ENCODE measurements around the gene TDP2.
"Not testable (repeated sequence)": the region's sequence is repeated elsewhere in the genome, so short reads cannot be mapped to it uniquely, and the experiment has no call there.

The TDP2 gene

DNA sequence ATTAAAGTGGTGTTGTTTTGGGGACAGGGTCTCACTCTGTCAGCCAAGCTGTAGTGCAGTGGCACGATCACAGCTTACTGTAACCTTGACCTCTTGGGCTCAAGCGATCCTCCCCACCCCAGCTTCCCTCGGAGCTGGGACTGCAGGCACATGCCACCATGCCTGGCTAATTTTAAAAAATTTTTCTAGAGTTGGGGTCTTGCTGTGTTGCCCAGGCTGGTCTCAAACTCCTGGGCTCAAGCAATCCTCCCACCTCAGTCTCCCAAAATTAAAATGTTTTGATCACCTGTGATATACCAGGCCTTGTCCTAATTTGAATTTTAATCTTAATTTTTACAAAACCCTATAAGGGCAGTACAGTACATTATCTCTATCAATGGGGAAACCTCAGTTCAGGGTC lies 25.7 kb upstream of the TDP2 start:
- in situ Hi-C loops (cut with HindIII; ENCODE audit: low pct_unique_long_range_greater_than_20kb, low sequenced_read_pairs), result no loop called here
- DNase-seq (ENCODE audit: low read depth in 1 of 2, low spot score in 1 of 2), result no peak
- no peak for TF ChIP-seq JUND (IDR thresholded peaks at IDR 0.05; ENCODE audit: low read depth)

DNA sequence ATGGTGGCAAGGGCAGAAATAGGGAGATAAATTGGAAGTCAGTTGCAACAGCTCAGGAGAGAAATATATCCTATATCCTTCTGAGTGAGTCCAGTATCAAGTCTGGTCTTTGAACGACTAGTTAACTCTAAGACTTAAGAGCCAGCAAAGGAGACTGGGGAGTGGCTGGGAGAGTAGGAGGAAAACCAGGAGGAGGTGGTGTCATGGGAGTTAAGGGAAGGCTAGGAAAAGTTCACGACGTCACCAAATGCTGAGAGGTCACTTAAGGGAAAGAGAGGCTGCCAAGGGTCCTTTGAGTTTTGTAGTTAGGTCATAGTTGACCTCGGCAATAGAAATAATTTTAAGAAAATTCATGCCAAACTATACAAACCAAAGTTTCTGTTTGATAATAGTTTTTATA lies 25.3 kb upstream of the TDP2 start:
- TF ChIP-seq JUND (IDR thresholded peaks at IDR 0.05; ENCODE audit: low read depth), result no peak
- DNase-seq (ENCODE audit: low read depth in 1 of 2, low spot score in 1 of 2), result no peak
- in situ Hi-C loops (cut with HindIII; ENCODE audit: low pct_unique_long_range_greater_than_20kb, low sequenced_read_pairs), result no loop called here

DNA sequence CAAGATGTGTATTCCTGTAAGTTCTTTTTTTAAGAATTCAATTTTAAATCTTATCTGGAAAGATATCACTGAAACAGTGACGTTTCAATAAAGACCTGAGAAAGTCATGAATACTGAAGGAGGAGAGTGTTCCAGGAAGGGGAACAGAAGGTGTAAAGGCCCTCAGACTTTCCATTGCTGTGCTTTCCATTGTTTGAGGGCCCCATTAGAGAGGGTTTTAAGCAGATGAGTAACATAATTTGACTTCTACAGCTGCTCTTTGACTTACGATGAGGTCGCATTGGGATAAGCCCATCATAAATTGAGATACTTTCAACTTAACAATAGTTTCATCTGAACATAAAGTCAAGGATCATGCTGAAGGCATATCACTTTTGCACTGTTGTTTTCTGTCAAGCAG lies 24.9 kb upstream of the TDP2 start:
- no peak for TF ChIP-seq JUND (IDR thresholded peaks at IDR 0.05; ENCODE audit: low read depth)
- in situ Hi-C loops (cut with HindIII; ENCODE audit: low pct_unique_long_range_greater_than_20kb, low sequenced_read_pairs), result no loop called here
- DNase-seq (ENCODE audit: low read depth in 1 of 2, low spot score in 1 of 2), result no peak

DNA sequence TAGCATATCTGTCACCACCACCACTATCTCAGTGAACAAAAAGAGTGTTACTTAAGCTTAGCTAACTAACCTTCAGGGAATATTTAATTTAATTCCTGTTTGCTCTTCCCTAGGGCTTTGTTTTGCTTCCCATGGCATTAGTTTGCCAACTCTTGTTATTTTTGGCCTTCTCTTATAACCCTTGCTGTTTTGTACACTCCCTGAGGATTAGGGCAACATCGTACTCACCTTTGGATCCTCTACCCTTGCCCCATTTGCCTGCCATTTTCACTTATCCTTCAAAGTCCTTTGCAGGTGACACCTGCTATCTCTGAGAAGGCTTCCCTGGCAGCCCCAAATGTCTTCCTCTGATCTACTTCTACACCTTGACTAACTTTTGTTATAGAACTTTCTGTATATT lies 23.9 kb upstream of the TDP2 start:
- in situ Hi-C loops (cut with HindIII; ENCODE audit: low pct_unique_long_range_greater_than_20kb, low sequenced_read_pairs), result no loop called here
- DNase-seq (ENCODE audit: low read depth in 1 of 2, low spot score in 1 of 2), result peak in 1 of 2 experiments; percentile 74
- TF ChIP-seq JUND (IDR thresholded peaks at IDR 0.05; ENCODE audit: low read depth), result no peak

DNA sequence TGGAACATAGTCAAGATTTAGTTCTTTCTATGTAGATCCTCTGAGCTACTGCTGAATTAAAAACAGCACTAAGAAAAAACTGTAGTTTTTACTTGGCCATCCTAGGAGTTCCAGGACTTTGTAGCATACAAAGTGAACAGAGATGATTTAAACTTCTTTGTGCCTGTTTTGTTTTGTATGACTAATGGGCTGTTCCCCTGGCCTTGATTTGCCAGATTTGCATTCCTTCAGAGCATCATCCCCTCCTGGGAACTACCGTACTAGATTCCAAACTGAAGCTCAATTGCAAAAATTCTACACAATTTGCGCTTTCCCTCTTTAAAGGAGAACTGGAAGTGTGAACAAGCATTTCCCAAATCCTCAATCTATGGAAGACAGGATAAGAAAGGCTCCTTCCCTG lies 23.3 kb upstream of the TDP2 start:
- in situ Hi-C loops (cut with HindIII; ENCODE audit: low pct_unique_long_range_greater_than_20kb, low sequenced_read_pairs), result no loop called here
- TF ChIP-seq JUND (IDR thresholded peaks at IDR 0.05; ENCODE audit: low read depth), result no peak
- no peak for DNase-seq (ENCODE audit: low read depth in 1 of 2, low spot score in 1 of 2)

DNA sequence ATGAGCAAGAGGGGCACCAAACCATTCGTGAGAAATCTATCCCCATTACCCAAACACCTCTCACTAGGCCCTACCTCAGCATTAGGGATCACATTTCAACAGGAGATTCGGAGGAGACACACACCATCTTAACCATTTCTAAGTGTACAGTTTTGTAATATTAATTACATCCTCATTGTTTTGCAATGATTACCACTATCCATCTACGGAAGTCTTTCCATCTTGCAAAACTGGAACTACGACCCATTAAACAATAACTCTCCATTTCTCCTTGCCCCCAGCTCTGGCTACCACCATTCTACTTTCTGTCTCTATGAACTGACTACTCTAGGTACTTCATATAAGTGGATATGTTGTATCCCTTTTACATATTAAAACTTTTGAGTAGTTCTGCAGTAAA lies 20.2 kb upstream of the TDP2 start:
- no peak for DNase-seq (ENCODE audit: low read depth in 1 of 2, low spot score in 1 of 2)
- in situ Hi-C loops (cut with HindIII; ENCODE audit: low pct_unique_long_range_greater_than_20kb, low sequenced_read_pairs), result no loop called here
- TF ChIP-seq JUND (IDR thresholded peaks at IDR 0.05; ENCODE audit: low read depth), result no peak

DNA sequence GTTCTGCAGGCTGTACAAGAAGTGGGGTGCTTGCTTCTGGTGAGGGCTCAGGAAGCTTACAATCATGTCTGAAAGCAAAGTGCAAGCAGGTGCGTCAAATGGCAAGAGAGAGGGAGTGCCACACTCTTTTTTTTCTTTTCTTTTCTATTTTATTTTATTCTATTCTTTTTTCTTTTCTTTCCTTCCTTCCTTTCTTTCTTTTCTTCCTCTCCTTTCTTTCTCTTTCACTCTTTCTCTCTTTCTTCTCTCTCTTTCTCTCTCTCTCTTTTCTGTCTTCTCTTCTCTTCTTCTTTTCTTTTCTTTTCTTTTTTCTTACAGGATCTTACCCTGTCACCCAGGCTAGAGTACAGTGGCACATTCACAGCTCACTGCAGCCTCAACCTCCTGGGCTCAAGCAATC lies 19.7 kb upstream of the TDP2 start:
- DNase-seq (ENCODE audit: low read depth in 1 of 2, low spot score in 1 of 2), result no peak
- in situ Hi-C loops (cut with HindIII; ENCODE audit: low pct_unique_long_range_greater_than_20kb, low sequenced_read_pairs), result no loop called here

DNA sequence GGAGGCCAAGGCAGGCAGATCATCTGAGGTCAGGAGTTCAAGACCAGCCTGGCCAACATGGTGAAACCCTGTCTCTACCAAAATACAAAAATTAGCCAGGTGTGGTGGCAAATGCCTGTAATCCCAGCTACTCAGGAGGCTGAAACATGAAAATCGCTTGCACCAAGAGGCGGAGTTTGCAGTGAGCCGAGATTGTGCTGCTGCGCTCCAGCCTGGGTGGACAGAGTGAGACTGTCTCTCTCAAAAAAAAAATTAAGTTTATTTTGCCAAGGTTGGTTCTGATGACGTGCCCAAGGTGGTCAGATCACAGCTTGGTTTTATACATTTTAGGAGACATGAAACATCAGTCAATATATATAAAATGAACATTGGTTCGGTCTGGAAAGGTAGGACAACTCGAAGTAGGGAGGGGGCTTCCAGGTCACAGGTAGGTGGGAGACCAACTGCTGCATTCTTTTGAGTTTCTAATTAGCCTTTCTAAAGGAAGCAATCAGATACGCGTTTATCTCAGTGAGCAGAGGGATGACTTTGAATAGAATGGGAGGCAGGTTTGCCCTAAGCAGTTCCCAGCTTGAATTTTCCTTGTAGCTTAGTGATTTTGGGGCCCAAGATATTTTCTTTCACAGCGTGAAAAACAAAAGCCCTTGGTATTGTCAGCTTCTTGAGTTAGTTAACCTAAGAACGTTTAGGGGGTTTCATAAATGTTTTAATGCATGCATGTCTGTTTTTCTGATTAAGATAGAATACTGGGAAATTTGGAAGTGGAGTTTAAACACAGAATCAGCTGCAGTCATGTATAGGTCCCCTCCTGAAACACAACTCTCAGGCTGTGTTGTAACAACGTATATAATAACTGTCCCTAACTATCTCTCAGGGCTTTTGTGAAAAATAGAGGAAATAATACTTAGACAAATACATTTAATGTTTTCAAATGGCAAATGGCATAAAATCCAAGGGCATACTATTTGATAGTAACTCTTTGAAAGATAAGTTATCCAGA lies 16.9 kb upstream of the TDP2 start:
- in situ Hi-C loops (cut with HindIII; ENCODE audit: low pct_unique_long_range_greater_than_20kb, low sequenced_read_pairs), result no loop called here
- no peak for TF ChIP-seq JUND (IDR thresholded peaks at IDR 0.05; ENCODE audit: low read depth)
- DNase-seq (ENCODE audit: low read depth in 1 of 2, low spot score in 1 of 2), result no peak

More for the DNA sequence above, 19.7 kb upstream of the TDP2 start:
- no peak for TF ChIP-seq JUND (IDR thresholded peaks at IDR 0.05; ENCODE audit: low read depth)

DNA sequence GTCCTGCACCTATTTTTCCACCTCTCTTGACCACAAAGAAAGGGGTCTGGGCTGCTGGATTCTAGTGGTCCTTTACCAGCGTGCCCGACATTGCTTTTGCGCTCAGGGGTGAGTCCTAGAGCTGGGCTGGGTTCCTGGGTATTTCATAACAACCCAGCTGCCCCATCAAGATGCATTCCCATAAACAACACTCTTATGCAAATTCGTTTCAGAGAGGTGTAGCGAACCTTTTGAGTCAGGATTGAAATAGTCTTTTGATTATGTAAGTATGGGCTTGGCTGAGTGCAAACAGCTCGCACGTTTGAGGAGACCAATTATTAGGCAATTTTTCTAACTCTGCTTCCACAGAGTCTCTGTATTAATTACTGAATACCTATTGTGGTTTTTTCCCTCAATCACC lies 13.9 kb upstream of the TDP2 start:
- no peak for TF ChIP-seq JUND (IDR thresholded peaks at IDR 0.05; ENCODE audit: low read depth)
- no peak for DNase-seq (ENCODE audit: low read depth in 1 of 2, low spot score in 1 of 2)
- in situ Hi-C loops (cut with HindIII; ENCODE audit: low pct_unique_long_range_greater_than_20kb, low sequenced_read_pairs), result no loop called here

DNA sequence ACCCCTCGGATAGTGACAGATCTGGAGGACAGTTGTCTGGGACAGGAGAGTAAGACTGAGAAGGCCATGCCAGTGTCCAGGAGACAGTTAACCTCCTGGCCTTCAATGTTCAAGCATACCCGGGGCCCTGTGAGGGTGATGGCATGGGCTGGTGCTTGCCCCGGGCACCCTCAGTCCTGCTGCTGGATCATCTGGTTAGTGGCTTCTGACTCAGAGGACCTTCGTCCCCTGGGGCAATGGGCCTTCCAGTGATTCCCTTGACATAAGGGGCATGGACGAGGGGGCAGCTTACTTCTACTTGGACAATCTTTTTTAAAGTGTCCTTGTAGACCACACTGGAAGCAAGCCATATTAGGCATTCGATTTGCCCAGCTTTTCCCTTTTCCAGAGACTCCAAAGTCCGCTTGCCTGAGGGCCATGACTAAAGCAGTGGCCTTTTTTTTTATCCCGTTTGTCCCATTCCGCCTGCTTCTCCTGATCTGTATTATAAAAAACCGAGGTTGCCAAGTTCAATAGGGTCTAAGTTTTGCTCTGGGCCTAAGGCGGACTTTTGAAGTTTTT lies 12.2 kb upstream of the TDP2 start:
- DNase-seq (ENCODE audit: low read depth in 1 of 2, low spot score in 1 of 2); in situ Hi-C loops (cut with HindIII; ENCODE audit: low pct_unique_long_range_greater_than_20kb, low sequenced_read_pairs): not testable (repeated sequence)

DNA sequence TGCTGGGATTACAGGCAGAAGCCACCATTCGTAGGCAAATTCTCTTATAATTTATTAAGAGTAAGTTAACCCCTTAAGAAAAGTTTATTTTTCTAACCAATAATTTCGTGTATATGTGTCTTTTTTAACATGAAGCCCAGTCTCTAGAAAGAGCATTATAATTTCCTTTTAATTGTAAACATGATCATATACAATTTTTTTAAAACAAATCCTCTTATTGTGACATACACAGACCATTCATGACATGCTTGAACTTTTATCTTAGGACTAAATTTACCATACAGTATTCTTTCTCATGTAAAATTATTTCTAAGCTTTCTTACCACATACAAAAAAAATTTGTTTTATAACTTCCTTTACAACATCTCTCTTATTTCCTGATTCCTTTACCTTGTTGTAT lies 6.9 kb upstream of the TDP2 start:
- no peak for TF ChIP-seq JUND (IDR thresholded peaks at IDR 0.05; ENCODE audit: low read depth)
- DNase-seq (ENCODE audit: low read depth in 1 of 2, low spot score in 1 of 2), result no peak
- in situ Hi-C loops (cut with HindIII; ENCODE audit: low pct_unique_long_range_greater_than_20kb, low sequenced_read_pairs), result no loop called here

DNA sequence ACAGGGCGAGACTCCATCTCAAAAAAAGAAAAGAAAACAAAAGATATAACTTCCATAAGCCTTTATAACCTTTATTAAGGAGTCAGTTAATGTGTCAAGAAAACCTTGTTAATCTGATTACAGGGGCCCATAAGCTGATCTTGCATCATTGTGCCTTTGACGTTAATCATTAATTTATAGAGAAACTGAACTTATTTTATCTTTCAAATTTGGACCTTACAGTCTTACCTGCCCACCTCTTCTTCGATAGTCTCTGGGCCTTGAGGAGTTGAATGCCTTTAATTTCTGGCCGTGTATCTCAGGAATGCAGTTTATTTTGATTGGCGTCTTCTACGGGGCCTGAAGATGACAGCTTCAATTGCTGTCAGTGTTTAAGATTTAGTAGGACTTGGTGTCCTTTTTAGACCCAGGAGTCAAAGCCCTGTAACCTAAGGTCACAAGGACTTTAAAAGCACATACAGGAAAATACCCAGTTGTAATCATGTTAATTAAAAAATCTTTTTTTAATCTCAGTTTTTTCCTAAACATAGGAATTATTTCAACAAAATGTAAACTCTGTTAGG lies 6.0 kb upstream of the TDP2 start:
- in situ Hi-C loops (cut with HindIII; ENCODE audit: low pct_unique_long_range_greater_than_20kb, low sequenced_read_pairs), result no loop called here
- DNase-seq (ENCODE audit: low read depth in 1 of 2, low spot score in 1 of 2), result no peak
- no peak for TF ChIP-seq JUND (IDR thresholded peaks at IDR 0.05; ENCODE audit: low read depth)

DNA sequence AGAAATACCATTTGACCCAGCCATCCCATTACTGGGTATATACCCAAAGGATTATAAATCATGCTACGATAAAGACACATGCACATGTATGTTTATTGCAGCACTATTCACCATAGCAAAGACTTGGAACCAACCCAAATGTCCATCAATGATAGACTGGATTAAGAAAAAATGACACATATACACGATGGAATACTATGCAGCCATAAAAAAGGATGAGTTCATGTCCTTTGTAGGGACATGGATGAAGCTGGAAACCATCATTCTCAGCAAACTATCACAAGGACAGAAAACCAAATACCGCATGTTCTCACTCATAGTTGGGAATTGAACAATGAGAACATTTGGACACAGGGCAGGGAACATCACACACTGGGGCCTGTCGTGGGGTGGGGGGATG lies 4.4 kb upstream of the TDP2 start:
- DNase-seq (ENCODE audit: low read depth in 1 of 2, low spot score in 1 of 2); in situ Hi-C loops (cut with HindIII; ENCODE audit: low pct_unique_long_range_greater_than_20kb, low sequenced_read_pairs): not testable (repeated sequence)

DNA sequence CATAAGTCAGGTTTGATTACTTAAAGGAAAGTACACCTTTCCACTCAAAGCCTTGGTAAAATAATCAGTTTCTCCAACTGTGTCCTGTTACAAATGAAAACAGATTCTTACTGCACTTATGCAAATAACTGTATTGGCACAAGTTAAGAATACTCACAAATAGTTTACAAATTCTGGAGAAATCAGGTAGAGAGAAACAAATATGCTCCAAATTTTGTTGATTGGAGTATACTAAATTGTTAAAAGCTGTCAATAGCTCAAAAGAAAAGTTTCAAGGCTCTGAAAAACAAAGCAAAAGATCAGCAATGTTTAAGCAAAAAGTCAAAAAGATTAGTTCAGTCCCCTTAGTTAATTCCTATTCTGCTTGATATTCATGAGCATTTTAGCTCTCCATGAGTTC lies 3.8 kb upstream of the TDP2 start:
- in situ Hi-C loops (cut with HindIII; ENCODE audit: low pct_unique_long_range_greater_than_20kb, low sequenced_read_pairs); DNase-seq (ENCODE audit: low read depth in 1 of 2, low spot score in 1 of 2): not testable (repeated sequence)

All from T47D (cell line).